Mammary epithelial cell (primary cell): ENCODE data around the gene NSRP1.

Experiments used
- CTCF ChIP-seq, 2 donors: IDR thresholded peaks in 1 of 2; conservative IDR thresholded peaks in 1 of 2; 2 replicates each; pipeline ENCODE4 v1.5.1; 2011 to 2012; ENCODE audit warnings: inconsistent platforms in 2 of 2, low read length in 2 of 2, mild to moderate bottlenecking in 2 of 2, control low read depth in 1 of 2, low read depth in 1 of 2; ENCODE audit not compliant: insufficient read depth in 1 of 2; ENCODE audit errors: extremely low read depth in 1 of 2
- EZH2 ChIP-seq: IDR thresholded peaks from 2 replicates; pipeline ENCODE4 v1.6.1; 2012; ENCODE audit warnings: low read length, inconsistent platforms, borderline replicate concordance

- TF ChIP-seq CTCF (conservative IDR thresholded peaks at IDR 0.05 in 1 of 2, IDR thresholded peaks at IDR 0.05 in 1 of 2; ENCODE audit: extremely low read depth in 1 of 2, insufficient read depth in 1 of 2, low read depth in 1 of 2, low read length in 2 of 2): no peak
- no peak for TF ChIP-seq EZH2
Observed at GRCh38 chr17:30124273-30124796, 7.7 kb downstream of the NSRP1 start.
